Bronchial epithelial cell (primary cell): ENCODE results near the gene SIN3A. TPM values are rescaled to one million over a fixed set of nuclear protein-coding genes. Genes with fewer than 3 reads are reported as not detected.
A peak's percentile ranks its signal among the peaks of the same experiment; 100 is the strongest.

Experiments
- DNase-seq: peaks from one replicate; pipeline ENCODE4 v3.0.0-alpha.2; 2010; ENCODE audit warnings: low read depth
- FAIRE-seq: peaks from 2 replicates; lab custom pipeline; 2011; peaks lifted over from hg19 to GRCh38; lab: Jason Lieb, UNC
- H3K27me3 ChIP-seq: 2 replicates; pipeline ENCODE4 v1.5.1; 2011; ENCODE audit warnings: low read length; ENCODE audit not compliant: control insufficient read depth, insufficient read depth
- H3K36me3 ChIP-seq: 2 replicates; pipeline ENCODE4 v1.5.1; 2011; ENCODE audit warnings: low read length; ENCODE audit not compliant: control insufficient read depth, insufficient read depth
- H3K4me3 ChIP-seq: 2 replicates; pipeline ENCODE4 v1.5.1; 2011; ENCODE audit warnings: mild to moderate bottlenecking, low read depth, low read length, control low read depth
- total RNA-seq: library from RNA; depleted of rRNA; stranded (reverse); fragments of >200 nt; gene quantifications from 2 replicates; pipeline ENCODE4 v1.2.1, GENCODE V29; 2014
- TF ChIP-seq, protein P1 (sequence below): IDR thresholded peaks from 2 replicates; pipeline ENCODE4 v1.5.1; 2011; ENCODE audit warnings: mild to moderate bottlenecking, moderate library complexity, low read length, control low read depth, inconsistent platforms; ENCODE audit not compliant: insufficient read depth, severe bottlenecking

Gene SIN3A
- total RNA-seq, 1 donor from 2014 or later, result 11.6 TPM

- DNase-seq, result no peak
- Histone ChIP-seq H3K27me3 (no peaks in the 10 kb centered on the region), H3K4me3 (no peak overlapping the region), H3K36me3 (peaks cover 12% of the 10 kb centered on the region)
- FAIRE-seq, result no peak
- TF ChIP-seq, protein P1, sequence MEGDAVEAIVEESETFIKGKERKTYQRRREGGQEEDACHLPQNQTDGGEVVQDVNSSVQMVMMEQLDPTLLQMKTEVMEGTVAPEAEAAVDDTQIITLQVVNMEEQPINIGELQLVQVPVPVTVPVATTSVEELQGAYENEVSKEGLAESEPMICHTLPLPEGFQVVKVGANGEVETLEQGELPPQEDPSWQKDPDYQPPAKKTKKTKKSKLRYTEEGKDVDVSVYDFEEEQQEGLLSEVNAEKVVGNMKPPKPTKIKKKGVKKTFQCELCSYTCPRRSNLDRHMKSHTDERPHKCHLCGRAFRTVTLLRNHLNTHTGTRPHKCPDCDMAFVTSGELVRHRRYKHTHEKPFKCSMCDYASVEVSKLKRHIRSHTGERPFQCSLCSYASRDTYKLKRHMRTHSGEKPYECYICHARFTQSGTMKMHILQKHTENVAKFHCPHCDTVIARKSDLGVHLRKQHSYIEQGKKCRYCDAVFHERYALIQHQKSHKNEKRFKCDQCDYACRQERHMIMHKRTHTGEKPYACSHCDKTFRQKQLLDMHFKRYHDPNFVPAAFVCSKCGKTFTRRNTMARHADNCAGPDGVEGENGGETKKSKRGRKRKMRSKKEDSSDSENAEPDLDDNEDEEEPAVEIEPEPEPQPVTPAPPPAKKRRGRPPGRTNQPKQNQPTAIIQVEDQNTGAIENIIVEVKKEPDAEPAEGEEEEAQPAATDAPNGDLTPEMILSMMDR, result no peak
Measured at GRCh38 chr15:75468913-75469598, 17.6 kb upstream of the SIN3A start.

- no peaks in the 10 kb centered on the region for H3K36me3 ChIP-seq
- no peak overlapping the region for H3K4me3 ChIP-seq
- no peaks in the 10 kb centered on the region for H3K27me3 ChIP-seq
- TF ChIP-seq, protein P1, result no peak
- FAIRE-seq (no peak), DNase-seq (no peak)
Measured at GRCh38 chr15:75460646-75461045, 9.2 kb upstream of the SIN3A start.

GRCh38 chr15:75459581-75459980 is 8.1 kb upstream of the SIN3A start:
- FAIRE-seq (no peak), DNase-seq (no peak)
- Histone ChIP-seq H3K27me3 (no peaks in the 10 kb centered on the region), H3K36me3 (no peaks in the 10 kb centered on the region), H3K4me3 (no peak overlapping the region)
- TF ChIP-seq, protein P1, result no peak

GRCh38 chr15:75456710-75457109 is 5.2 kb upstream of the SIN3A start:
- DNase-seq (peak; percentile 3), FAIRE-seq (no peak)
- no peaks in the 10 kb centered on the region for H3K36me3 ChIP-seq
- TF ChIP-seq, protein P1, result no peak
- no peaks in the 10 kb centered on the region for H3K27me3 ChIP-seq
- H3K4me3 ChIP-seq, result peak overlapping the region; percentile 92

GRCh38 chr15:75455982-75456531 is 4.6 kb upstream of the SIN3A start:
- peak overlapping the region; percentile 92 for H3K4me3 ChIP-seq
- no peak for FAIRE-seq
- H3K27me3 ChIP-seq, result no peaks in the 10 kb centered on the region
- peak; percentile 83 for DNase-seq
- TF ChIP-seq, protein P1, result no peak
- H3K36me3 ChIP-seq, result no peaks in the 10 kb centered on the region

GRCh38 chr15:75455424-75455981 is 4.0 kb upstream of the SIN3A start:
- no peaks in the 10 kb centered on the region for H3K36me3 ChIP-seq
- H3K4me3 ChIP-seq, result peak overlapping the region; percentile 92
- DNase-seq (peak; percentile 63), FAIRE-seq (no peak)
- H3K27me3 ChIP-seq, result no peaks in the 10 kb centered on the region
- TF ChIP-seq, protein P1, result no peak
